ENCODE data around the gene ESAM.
"Not testable (repeated sequence)": the region's sequence is repeated elsewhere in the genome, so short reads cannot be mapped to it uniquely, and the experiment has no call there.

ESAM gene

DNA sequence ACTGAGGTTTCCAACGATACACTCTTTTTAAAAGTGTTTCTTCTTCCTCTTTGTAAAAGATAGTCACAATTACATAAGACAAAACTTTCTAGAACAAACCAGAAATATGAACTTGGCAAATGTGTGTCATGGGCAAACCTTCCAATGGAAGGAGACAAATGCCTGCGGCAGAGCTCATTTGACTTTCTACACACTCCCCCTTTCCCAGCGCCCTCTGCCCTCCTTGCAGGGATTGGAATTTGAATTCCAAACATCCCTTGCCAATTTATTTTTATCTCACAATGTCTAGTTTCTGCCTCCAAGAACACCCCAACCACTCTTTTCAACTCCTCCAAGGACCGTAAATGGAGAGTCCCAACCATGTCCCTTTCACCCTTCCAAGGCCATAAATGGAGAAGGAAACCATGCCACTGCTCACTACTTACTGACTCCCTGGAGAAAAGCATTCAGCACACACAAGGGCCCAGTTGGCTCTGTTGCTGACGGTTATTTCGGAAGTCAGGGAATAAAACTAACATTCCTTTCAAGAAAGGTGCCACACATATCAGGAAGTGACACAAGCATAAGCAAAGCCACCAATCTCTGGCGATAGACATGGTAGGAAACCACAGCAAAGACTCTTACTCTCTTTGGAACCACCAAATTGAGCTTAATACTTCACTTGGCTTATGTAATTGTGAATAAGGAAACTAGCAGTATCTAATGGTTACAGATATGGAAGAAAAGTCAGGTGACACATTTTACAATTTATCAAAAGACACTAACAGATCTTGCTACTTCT is 15.0 kb upstream of the ESAM start:
- in situ Hi-C loops (cut with HindIII; ENCODE audit: low sequenced_read_pairs), result no loop called here

DNA sequence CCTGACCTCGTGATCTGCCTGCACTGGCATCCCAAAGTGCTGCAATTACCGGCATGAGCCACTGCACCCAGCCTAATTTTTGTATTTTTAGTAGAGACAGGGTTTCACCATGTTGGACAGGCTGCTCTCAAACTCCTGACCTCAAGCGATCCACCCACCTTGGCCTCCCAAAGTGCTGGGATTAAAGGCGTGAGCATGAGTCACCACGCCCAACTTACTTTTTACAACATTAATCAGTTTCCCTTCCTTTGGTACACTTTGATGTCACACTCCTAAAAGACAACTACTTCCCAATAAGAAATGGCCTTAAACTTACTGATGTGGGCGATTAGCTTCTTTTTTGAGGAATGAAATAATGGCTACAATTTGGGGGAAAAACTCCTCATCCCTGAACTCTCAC is 8.9 kb upstream of the ESAM start:
- in situ Hi-C loops (cut with HindIII; ENCODE audit: low sequenced_read_pairs), result not testable (repeated sequence)

DNA sequence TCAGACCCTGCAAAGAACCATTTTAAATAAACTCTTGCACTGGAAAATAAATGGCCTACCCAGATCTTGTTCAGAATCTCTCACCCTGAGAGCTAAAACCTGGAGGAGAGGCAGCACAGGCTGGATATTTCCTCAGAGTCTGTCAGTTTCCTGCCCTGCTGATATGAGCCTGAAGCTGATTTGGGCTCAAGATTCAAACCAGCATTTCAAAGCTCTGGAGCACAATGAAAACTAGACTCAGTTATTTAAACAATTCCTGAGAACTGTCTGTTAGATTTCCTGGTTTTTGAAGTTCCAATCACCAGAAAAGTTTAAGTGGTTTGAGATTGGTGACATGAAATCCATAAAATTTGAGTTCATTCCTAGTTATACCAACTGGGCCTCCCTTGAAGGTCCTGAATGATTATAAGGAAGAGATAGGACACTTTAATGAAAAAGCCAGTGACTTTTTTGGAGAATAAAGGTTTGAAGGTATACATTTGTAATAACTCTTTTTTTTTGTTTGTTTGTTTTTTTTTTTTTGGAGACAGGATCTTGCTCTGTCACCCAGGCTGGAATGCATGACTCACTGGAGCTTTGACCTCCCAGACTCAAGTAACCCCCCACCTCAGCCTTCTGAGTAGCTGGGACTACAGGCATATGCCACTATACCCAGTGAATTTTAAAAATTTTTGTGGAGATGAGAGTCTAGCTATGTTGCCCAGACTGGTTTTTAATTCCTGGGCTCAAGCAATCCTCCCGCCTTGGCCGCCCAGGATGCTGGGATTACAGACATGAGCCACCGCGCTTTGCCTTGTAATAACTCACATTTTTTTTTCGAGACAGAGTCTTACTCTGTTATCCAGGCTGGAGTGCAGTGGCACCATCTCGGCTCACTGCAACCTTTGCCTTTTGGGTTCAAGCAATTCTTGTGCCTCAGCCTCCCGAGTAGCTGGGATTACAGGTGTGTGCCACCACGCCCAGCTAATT is 8.0 kb upstream of the ESAM start:
- in situ Hi-C loops (cut with HindIII; ENCODE audit: low sequenced_read_pairs), result no loop called here

DNA sequence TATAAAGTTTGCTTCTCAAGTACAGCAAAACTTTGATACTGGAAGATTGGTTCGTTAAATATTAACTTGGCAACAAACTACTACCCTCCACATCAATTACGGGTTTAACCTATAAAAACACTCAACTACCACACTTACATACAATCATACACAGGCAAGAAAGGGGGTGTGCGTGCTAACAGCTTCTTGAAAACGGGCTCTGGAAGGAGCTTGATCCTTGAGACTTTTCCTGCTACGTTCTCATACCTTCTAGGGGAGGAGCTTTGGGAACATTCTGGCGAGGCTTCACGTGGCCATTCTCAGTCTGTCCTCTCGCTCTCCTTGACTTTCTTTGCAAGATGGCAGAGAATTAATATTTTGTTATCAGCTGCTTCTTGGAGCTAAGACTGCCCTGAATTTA is 6.8 kb upstream of the ESAM start:
- in situ Hi-C loops (cut with HindIII; ENCODE audit: low sequenced_read_pairs), result no loop called here

DNA sequence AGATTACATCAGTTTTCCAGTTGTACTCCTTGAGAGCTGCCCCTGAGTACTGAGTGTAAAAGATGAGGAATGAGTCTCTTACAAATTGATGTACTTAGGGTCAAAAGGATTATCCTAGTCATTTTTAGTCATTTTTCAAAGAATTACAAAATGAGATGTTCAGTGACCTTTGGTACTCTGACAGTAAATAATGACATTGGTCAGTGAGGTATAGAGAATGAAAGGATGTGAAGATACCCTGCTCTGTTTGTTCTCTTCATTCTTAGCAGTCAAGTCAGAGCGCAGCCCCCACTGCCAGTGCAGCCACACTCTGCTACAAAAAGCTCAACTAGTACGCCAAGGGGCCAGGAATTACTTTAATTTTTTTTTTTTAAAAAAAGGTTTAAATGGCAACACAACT is 4.1 kb upstream of the ESAM start:
- in situ Hi-C loops (cut with HindIII; ENCODE audit: low sequenced_read_pairs), result no loop called here

DNA sequence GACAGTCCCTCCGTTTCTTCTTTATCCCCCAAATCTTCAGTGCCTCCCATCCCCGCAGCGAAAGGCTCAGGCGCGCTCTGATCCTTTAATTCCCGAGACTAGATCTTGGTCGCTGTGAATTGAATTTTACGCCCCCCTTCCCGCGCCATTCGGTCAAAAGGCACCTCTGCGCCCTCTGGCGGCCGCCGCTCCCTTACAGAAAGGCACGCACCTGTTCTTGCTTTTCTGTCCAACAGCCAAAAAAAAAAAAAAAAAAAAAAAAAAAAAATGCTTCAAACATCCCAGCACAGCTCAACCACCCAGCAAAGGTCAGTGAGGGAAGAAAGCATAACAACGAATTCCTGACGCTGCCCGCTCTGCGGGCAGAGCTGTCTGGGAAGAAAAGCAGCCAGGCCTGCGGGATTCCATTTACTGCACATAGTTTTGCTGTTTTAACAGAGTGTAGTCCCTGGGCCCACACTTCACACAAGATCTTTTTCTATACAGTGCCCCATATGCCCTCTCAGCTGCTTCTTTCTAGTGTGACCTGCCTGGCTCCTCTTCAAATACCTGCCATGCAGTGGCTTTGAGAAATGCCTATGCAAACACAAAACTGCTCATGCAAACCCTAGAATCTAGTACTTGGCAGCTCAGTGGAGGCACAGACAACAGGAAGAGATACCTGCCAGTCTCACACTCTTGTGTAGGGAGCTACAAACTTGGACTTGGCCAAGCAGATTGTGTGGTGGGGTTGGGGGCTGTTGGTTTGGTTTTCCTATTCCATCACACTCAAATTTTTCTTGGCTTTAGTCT is 1.3 kb upstream of the ESAM start:
- in situ Hi-C loops (cut with HindIII; ENCODE audit: low sequenced_read_pairs), result no loop called here

DNA sequence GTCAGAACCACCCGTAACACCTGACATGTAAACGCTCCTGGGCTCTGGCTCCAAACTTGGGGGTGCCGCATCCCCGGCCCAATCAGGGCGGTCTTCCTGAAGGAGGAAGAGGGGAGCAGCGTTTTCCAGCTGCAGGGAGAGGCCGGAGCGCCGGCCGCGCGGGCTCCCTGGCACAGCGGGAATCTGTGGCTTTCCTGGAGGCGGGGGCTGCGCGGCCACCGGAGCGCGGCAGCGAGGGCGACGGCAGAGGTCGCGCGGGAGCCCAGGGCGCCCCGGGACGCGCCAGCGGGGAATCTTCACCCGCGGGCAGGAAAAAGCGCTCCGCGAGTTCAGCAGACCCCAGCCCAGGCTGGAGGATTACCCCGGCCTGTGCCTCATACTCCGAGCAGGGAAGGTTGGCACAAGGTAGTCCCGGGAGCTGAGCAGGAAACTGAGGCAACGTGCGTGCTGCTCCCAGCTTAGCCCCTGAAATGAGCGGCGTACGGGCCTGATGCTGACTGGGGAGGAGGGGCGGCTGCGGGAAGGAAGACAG is 600 bp upstream of the ESAM start:
- in situ Hi-C loops (cut with HindIII; ENCODE audit: low sequenced_read_pairs), result no loop called here

DNA sequence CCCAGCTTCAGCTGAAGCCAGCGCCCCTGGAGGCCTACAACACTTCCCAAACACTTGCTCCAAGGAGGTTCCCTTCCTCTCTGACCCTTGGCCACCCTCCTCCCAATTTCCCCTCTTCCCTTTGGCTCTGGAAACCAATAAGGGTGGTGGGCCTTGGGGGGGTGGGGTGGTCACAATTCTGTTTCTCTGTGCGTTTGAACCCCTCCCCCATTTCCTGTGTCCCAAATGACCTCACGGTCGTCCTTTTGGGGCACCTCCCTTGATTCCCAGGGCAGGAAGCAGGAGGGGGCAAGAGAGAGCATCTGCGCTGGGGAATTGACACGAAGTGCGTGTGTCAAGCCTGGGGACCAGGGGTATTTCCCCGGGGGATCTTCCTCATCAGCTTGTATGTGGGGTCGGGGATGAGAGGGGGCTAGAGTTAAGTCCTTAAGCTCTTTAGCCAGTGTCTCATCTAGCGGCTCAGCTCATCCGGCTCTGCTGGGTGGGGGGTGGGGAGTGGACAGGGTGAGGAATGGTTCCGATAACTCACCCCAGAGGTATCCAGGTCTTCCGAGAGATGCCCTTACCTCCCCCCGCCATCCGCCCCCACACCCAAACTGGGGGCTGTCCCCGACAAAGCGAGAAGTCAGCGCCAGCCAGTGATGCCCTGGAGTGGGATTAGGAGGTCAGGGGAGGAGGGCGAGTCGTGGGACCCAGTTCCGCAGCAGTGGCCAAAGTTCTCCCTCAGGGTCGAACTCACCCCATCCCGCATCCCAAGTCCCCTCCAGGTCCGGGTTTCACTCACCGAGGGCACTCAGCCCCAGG is 587 bp downstream of the ESAM start:
- in situ Hi-C loops (cut with HindIII; ENCODE audit: low sequenced_read_pairs), result no loop called here

DNA sequence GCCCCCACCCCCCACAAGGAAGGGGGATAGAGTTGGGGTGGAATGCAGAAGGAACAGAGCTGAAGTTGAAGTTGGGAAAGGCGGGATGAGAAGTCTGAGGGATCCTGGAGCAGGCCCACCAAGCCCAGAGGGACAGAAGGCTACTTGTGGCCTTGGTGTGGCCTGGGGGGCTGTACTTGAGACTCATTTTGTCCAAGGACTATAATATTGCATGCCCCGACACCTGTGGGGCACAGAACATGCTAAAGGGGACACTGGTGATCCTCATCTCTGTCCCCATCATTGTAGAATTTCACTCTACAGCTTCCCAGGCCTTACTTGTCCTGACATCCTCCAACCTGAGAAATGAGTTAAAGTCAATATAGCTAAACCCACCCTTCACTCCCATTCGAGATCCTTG is 1.3 kb downstream of the ESAM start:
- in situ Hi-C loops (cut with HindIII; ENCODE audit: low sequenced_read_pairs), result no loop called here

DNA sequence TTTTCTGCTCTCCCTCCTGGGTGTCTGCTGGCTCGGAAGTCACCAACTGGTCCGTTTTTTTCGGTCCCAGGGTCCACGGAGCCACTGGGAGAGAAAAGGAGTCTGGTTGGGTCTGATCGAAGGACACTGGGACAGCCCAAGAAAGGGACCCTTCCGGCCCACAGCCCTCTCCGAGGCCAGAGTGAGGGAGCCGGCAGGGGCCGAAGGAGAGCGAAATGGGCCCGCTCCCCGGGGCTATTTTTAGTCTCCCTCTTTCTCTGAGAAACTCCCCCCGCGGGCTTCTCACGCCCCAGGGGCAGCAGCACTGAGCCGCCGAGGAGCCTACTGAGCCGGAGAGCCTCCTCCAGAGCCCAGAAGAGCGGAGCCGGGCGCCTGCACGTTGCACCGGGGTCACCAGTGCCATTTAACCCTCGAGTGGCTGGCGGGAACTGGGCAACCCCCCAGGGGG is 1.9 kb downstream of the ESAM start:
- in situ Hi-C loops (cut with HindIII; ENCODE audit: low sequenced_read_pairs), result no loop called here

DNA sequence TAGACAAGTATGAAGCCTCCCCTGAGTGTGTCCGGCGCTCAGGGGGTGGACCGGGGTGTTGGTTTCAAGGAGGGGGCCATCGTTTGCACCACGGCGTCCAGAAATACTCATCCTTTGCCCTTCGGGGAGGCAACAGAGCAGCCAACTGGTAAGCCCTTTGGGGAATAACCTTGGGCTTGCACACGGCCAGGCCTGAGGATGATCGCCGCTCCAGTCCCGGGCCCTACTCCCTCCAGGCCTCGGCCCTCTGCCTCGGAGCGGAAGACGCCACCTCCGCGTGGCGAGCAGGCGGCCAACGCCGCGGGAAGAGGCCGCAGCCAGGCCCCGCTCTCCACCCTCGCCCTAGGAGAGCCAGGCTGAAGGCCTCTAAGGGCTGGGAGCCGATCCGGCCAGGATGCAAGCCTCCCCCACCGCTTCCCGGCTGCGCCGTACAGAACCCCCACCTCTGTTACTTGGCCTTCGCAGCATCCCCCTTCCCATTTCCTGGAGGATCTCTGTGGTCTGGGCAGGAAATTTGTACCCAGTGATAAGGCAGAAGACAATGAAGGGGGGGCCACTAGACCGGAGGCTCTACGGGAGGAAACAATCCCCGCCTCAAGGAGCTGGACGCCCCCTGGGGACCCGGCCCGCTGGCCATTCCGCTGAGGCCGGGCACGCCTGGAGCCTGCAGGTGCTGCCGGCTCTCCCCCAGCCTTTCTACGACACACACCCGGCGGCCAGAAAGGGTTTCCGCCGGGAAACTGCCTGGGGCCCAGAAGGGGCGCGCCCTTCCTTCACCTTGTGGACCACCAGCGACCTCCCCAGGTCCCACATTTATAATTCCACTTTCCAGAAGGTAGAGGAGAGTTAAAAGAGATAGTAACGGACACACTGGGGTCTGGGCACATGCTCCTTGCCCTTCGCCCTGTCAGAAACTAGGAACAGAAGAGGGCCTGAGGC is 2.6 kb downstream of the ESAM start:
- in situ Hi-C loops (cut with HindIII; ENCODE audit: low sequenced_read_pairs), result no loop called here

DNA sequence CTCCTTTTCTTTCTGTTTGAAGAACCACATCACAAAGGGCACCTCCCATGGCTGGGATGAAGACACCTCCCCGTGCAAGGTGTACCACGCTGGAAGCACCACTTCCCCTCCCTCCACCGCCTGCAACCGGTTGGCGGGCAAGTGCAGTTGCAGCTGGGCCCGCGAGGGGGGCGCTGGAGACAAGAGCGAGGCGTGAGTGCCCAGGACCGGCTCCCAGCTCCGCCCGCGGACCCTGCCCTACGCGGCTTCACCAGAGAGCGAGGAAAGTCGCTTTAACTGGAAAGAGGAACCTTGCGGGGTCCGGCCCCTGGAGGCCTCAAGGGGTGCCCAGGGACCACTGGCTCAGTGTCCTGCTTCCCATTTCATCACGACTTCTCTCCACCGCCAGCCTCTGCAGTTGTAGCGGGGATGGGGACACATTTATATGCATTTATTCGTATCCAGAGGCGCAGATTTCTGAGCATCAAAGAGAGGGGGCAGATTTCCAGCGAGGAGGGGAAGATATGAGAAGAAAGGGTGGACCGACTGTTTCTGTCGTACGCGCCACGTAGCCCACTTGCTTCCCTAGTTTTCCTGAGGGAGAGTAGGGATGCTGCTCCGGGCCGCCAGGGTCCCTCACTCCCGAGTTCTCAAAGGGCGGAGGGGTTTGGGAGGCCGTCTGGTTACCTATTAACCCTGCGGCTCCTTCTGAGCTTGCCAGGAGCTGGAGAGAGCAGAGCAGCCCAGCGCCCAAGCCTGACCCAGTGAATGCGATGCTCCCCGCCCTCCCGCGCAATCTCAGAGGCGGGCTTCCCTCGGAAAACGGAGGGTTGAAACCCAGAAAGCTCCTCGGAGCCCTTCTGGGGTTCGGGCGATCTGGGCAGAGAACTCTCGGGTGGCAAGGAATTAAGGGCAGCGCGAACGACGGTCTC is 3.5 kb downstream of the ESAM start:
- in situ Hi-C loops (cut with HindIII; ENCODE audit: low sequenced_read_pairs), result no loop called here

DNA sequence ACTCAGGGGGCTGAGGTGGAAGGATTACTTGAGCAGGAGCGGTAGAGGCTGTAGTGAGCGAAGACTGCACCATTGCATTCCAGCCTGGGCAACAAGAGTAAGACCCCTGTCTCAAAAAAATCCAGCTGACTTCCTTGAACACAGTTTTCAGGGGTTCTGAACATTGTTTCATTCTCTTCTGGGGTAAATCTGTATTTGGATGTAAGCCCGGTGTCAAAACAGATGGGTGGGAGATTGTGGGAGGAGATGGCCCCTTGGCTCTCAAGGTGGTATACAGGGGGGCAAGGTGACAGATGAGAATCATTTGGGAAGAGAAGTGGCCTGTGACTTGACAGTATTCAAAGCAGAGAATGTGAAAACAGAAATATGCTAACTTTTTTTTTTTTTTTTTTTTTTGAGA is 4.8 kb downstream of the ESAM start:
- in situ Hi-C loops (cut with HindIII; ENCODE audit: low sequenced_read_pairs), result no loop called here

DNA sequence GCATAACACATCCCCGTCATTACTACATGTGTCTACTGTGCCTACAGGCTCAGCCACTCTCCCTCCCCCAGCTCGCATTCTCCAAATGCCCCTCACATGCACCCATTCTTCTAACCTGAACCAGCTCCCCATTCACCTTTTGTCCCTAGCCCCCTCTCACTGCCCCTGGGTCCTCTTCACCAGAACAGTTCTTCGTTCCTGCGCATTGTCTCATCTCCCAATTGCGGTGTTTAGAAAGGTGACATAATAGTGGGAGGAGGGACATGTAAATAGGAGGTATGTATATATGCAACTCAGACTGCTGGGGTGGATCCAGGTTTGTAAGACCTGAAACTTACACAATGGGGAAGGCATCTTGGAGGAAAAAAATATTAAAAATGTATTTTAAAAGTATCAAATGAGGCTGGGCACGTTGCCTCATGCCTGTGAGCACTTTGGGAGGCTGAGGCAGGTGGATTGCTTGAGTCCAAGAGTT is 5.3 kb downstream of the ESAM start:
- in situ Hi-C loops (cut with HindIII; ENCODE audit: low sequenced_read_pairs), result no loop called here

DNA sequence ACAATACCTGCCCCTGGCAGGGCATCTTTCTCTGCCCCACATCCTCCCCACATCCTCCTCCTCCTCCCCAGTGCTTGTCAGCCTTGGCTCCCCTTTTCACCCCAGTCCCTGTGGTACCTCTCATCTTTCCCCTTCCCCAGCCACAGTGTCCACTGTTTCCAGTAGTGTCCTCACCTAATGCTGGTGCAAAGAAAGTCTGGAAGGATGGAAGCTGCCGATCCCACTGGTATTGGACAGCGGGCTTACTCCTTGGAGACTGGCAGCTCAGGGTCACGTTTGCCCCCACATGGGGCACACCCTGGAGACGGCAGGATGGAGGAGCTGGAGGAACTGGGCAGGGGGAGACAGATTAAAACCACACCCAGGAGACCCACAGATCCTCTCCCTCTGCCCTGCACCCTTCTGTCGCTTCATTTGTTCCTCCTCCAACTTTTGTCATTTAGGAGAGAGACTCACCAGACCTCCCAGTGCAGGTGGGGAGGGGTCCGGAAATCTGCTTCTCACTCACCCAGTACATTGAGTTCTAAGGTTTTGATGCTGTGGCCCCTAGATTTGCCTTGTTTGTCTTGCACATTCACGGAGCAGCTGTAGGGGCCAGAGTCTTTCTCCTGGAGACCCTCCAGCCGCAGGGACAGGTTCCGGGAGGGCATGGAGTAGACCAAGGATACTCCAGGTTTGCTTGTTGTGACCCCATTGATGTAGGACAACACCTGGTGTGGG is 5.9 kb downstream of the ESAM start:
- in situ Hi-C loops (cut with HindIII; ENCODE audit: low sequenced_read_pairs), result no loop called here

DNA sequence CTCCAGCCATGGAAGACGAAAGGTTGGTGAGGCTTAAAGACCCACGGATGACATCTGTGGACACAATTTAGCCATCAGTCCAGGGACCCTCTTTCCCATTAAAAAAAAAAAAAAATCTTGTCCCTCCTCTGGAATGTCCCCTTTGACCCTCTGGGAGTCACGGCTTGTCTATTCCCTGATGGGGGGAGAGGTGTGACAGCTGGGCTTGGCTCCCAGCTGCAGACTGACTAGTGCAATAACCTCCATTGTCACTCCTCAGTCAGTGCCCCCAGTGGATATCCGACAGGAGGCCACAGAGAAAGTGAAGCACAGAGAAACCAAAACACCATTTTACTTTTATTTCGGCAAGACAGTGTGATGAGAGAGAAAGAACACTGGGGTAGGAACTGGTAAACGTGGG is 7.4 kb downstream of the ESAM start:
- in situ Hi-C loops (cut with HindIII; ENCODE audit: low sequenced_read_pairs), result no loop called here

DNA sequence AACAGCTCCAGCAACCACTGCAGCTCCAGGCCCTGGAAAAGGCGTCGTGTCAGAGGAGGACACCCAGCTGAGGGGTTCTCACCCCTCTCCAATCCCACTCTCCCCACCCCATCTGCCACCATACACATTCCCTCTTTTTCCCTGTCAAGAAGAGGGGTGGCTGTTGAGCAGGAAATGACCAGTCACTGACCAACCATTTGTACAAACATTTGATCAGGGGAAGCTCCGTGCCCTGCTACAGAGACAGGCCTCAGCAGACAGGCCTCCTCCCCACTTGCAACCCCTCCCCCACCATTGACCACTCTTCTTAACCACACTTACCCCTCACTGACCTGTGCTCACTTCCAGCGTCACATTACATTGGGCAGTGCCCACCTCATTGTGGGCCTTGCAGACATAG is 7.8 kb downstream of the ESAM start:
- in situ Hi-C loops (cut with HindIII; ENCODE audit: low sequenced_read_pairs), result no loop called here

Data from DLD1 (cell line).